Raji (cell line): ENCODE measurements around the gene KCNC1.

Experiments used
- POLR2A ChIP-seq: IDR thresholded peaks from 2 replicates; pipeline ENCODE4 v1.6.1; 2011; ENCODE audit warnings: low read depth, low read length, control low read depth; ENCODE audit not compliant: insufficient read depth

Gene KCNC1

GRCh38 chr11:17802491-17802890 is 67.9 kb downstream of the KCNC1 start:
- no peak for TF ChIP-seq POLR2A

GRCh38 chr11:17803754-17804334 is 69.3 kb downstream of the KCNC1 start:
- no peak for TF ChIP-seq POLR2A

GRCh38 chr11:17805043-17805442 is 70.5 kb downstream of the KCNC1 start:
- TF ChIP-seq POLR2A = no peak

GRCh38 chr11:17805873-17806272 is 71.3 kb downstream of the KCNC1 start:
- TF ChIP-seq POLR2A = no peak

- no peak for TF ChIP-seq POLR2A
Observed at GRCh38 chr11:17807034-17807433, 72.5 kb downstream of the KCNC1 start.

- TF ChIP-seq POLR2A = no peak
Observed at GRCh38 chr11:17810041-17810440, 75.5 kb downstream of the KCNC1 start.

- no peak for TF ChIP-seq POLR2A
Observed at GRCh38 chr11:17810746-17811145, 76.2 kb downstream of the KCNC1 start.

GRCh38 chr11:17811352-17811751 is 76.8 kb downstream of the KCNC1 start:
- no peak for TF ChIP-seq POLR2A

GRCh38 chr11:17812091-17812864 is 77.7 kb downstream of the KCNC1 start:
- no peak for TF ChIP-seq POLR2A

GRCh38 chr11:17812865-17813187 is 78.2 kb downstream of the KCNC1 start:
- TF ChIP-seq POLR2A = no peak

- no peak for TF ChIP-seq POLR2A
Observed at GRCh38 chr11:17813391-17814059, 78.9 kb downstream of the KCNC1 start.

GRCh38 chr11:17814546-17814945 is 80.0 kb downstream of the KCNC1 start:
- no peak for TF ChIP-seq POLR2A

GRCh38 chr11:17816232-17816931 is 81.8 kb downstream of the KCNC1 start:
- TF ChIP-seq POLR2A = no peak

- TF ChIP-seq POLR2A = no peak
Observed at GRCh38 chr11:17821648-17822400, 87.2 kb downstream of the KCNC1 start.

GRCh38 chr11:17822401-17822781 is 87.8 kb downstream of the KCNC1 start:
- no peak for TF ChIP-seq POLR2A

GRCh38 chr11:17827006-17827405 is 92.4 kb downstream of the KCNC1 start:
- TF ChIP-seq POLR2A = no peak

- TF ChIP-seq POLR2A = no peak
Observed at GRCh38 chr11:17828311-17828751, 93.8 kb downstream of the KCNC1 start.
